WERI-Rb-1 (cell line): ENCODE results near the gene C3orf49.

Source experiments
- DNase-seq: peaks from one replicate; pipeline ENCODE4 v3.0.0-alpha.2; 2020
- H3K27ac ChIP-seq: fragments of 250-450 bp; sonication (Bioruptor Pico); 2 replicates; pipeline ENCODE4 v1.5.1; 2020; ENCODE audit warnings: mild to moderate bottlenecking, moderate library complexity
- H3K27me3 ChIP-seq: fragments of 250-450 bp; sonication (Bioruptor Pico); 2 replicates; pipeline ENCODE4 v1.5.1; 2021; ENCODE audit warnings: mild to moderate bottlenecking, low read depth, moderate library complexity; ENCODE audit not compliant: insufficient read depth, severe bottlenecking
- H3K36me3 ChIP-seq: fragments of 250-450 bp; sonication (Bioruptor Pico); 2 replicates; pipeline ENCODE4 v1.5.1; 2020; ENCODE audit warnings: mild to moderate bottlenecking, moderate library complexity
- H3K4me3 ChIP-seq: 2 replicates; pipeline ENCODE4 v1.5.1; 2011; ENCODE audit warnings: low read depth, mild to moderate bottlenecking, control low read depth, low read length
- H3K9me3 ChIP-seq: fragments of 250-450 bp; sonication (Bioruptor Pico); 2 replicates; pipeline ENCODE4 v1.5.1; 2021; ENCODE audit warnings: mild to moderate bottlenecking, moderate library complexity; ENCODE audit not compliant: severe bottlenecking
- CTCF ChIP-seq: IDR thresholded peaks from 2 replicates; pipeline ENCODE4 v1.5.1; 2011; ENCODE audit warnings: low read depth, mild to moderate bottlenecking, control low read depth, inconsistent platforms, low read length

C3orf49 gene

DNA sequence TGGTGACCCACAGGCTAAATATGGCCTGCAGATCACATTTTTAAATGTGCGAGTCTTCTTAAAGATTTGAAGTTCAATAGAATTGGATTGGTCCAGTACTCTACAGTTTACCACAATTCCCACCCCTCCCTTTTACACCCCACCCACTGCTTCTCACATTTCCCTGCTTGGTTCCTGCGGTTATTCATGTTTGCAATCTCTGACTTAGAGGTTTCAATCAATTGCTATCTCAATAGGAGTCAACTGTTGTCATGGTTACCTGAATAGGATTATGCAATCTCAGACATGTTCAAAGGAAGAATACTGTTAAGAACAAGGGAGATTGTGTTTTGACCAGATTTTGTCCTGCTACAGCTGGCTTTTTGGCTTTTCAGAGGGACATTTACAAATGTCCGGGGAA, 4.9 kb upstream of the C3orf49 start:
- no peak for TF ChIP-seq CTCF
- Histone ChIP-seq H3K9me3 (no peaks in the 10 kb centered on the region), H3K4me3 (no peak overlapping the region), H3K27ac (no peak overlapping the region), H3K27me3 (no peaks in the 10 kb centered on the region), H3K36me3 (no peaks in the 10 kb centered on the region)
- no peak for DNase-seq

DNA sequence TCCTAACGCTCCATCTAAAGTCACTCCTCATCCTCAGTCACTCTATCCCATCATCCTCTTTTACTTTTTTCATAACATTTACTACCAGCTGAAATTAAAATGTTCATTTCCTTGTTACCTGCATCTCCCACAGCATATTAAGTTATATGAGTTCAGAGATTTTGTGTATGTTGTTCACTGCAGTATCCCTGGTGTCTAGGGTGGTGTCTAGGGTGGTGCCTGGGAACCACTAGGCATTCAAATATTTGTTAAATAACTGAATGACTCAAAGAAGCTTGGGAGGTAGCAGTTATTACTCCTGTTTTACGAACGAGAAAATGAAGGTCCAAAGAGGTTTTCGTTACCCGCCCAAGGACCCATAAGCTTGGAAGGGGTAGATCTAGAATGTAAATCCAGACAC, 1.9 kb upstream of the C3orf49 start:
- Histone ChIP-seq H3K27ac (no peak overlapping the region), H3K36me3 (no peaks in the 10 kb centered on the region), H3K27me3 (no peaks in the 10 kb centered on the region), H3K9me3 (no peaks in the 10 kb centered on the region), H3K4me3 (no peak overlapping the region)
- no peak for TF ChIP-seq CTCF
- no peak for DNase-seq

DNA sequence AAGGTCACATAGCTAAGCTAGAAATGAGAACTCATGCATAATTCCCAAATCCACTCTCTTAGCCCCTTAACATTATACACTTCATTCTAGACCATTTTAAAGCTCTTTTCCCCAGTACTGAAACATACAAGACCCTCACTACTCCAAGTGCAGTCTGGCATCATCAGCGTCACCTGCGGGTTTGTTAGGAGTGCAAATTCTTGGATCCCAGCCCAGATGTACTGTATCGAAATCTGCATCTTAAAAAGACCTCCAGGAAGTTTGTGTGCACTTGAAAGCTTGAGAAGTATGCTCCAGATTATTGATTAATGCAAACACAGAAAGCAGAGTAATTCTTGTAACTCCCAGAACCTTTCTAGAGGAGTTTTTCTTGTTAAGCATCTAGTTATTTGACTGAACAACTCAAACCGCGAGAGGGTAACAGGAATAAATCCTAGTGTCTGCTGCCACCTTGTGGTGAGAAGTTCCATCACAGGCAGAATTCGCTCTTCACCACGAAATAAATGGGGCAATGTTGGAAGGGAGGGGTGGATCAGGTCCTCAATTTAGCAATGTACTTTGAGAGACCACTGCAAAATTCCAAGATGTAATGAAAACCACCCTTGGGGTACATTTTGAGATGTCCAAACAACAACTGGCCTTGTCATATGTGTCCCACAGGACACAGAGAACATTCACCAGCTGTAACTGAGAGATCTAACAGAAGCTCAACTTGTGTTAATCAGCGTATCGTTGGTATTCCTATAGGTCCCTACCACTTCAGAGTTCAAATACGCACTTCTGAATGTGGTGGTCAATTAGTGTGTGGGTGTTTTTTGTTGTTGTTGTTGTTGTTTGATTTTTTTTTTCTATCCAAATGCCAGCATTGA, 583 bp upstream of the C3orf49 start:
- no peaks in the 10 kb centered on the region for H3K9me3 ChIP-seq
- no peak overlapping the region for H3K4me3 ChIP-seq
- TF ChIP-seq CTCF = peak; percentile 68
- DNase-seq = peak; percentile 46
- no peak overlapping the region for H3K27ac ChIP-seq
- no peaks in the 10 kb centered on the region for H3K36me3 ChIP-seq
- H3K27me3 ChIP-seq = no peaks in the 10 kb centered on the region

GRCh38 chr3:63824309-63824708, 5.2 kb downstream of the C3orf49 start:
- Histone ChIP-seq H3K27ac (no peak overlapping the region), H3K9me3 (no peaks in the 10 kb centered on the region), H3K4me3 (no peak overlapping the region), H3K27me3 (no peaks in the 10 kb centered on the region), H3K36me3 (peaks cover 4% of the 10 kb centered on the region)
- DNase-seq = no peak
- TF ChIP-seq CTCF = no peak

GRCh38 chr3:63830526-63830925, 11.4 kb downstream of the C3orf49 start:
- peaks cover 31% of the 10 kb centered on the region for H3K36me3 ChIP-seq
- DNase-seq = no peak
- no peak for TF ChIP-seq CTCF

DNA sequence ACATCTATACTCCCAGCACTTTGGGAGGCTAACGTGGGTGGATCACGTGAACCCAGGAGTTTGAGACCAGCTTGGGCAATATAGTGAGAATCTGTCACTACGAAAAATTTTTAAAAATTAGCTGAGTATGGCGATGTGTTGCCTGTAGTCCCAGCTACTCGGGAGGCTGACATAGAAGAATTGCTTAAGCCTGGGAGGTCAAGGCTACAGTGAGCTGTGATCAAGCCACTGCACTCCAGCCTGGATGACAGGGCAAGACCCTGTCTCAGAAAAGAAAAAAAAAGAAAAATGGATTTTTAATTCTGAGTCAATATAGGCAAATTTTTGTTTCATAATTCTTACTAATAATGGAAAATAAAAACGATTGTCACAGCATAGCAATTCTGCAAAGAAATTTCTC, 13.3 kb downstream of the C3orf49 start:
- H3K27me3 ChIP-seq = no peaks in the 10 kb centered on the region
- no peak overlapping the region for H3K4me3 ChIP-seq
- no peak overlapping the region for H3K27ac ChIP-seq
- DNase-seq = no peak
- peaks cover 31% of the 10 kb centered on the region for H3K36me3 ChIP-seq
- no peaks in the 10 kb centered on the region for H3K9me3 ChIP-seq
- no peak for TF ChIP-seq CTCF

More at GRCh38 chr3:63830526-63830925, 11.4 kb downstream of the C3orf49 start:
- Histone ChIP-seq H3K27me3 (no peaks in the 10 kb centered on the region), H3K9me3 (no peaks in the 10 kb centered on the region), H3K27ac (no peak overlapping the region), H3K4me3 (no peak overlapping the region)
